ENCODE measurements around the gene THUMPD1.

Gene THUMPD1

GRCh38 chr16:20749474-20749873 lies 7.9 kb upstream of the THUMPD1 start:
- Histone ChIP-seq H3K4me1 (ENCODE audit: insufficient read depth, insufficient read length) (no peaks in the 10 kb centered on the region), H3K36me3 (ENCODE audit: insufficient read depth, insufficient read length, low read length) (no peaks in the 10 kb centered on the region), H3K4me3 (ENCODE audit: insufficient read length, low read depth) (no peak overlapping the region), H3K9me3 (ENCODE audit: insufficient read depth, low read length) (peaks cover 14% of the 10 kb centered on the region; the same call in 1 of the 2 replicates), H3K9ac (ENCODE audit: insufficient read length, low read depth) (no peak overlapping the region), H3K27me3 (ENCODE audit: insufficient read depth, insufficient read length) (no peaks in the 10 kb centered on the region)
- no peak for DNase-seq (ENCODE audit: low read depth, low spot score)
- TF ChIP-seq SUZ12 (IDR thresholded peaks at IDR 0.05; ENCODE audit: extremely low read depth, insufficient read depth, insufficient read length) (no peak), ZNF274 (IDR thresholded peaks at IDR 0.05; ENCODE audit: low read depth, low read length) (no peak), YY1 (IDR thresholded peaks at IDR 0.05; ENCODE audit: insufficient read depth, insufficient read length) (no peak)

- H3K27me3 ChIP-seq (ENCODE audit: insufficient read depth, insufficient read length) = no peaks in the 10 kb centered on the region
- H3K36me3 ChIP-seq (ENCODE audit: insufficient read depth, insufficient read length, low read length) = no peaks in the 10 kb centered on the region
- no peak overlapping the region for H3K4me3 ChIP-seq (ENCODE audit: insufficient read length, low read depth)
- H3K9ac ChIP-seq (ENCODE audit: insufficient read length, low read depth) = no peak overlapping the region
- TF ChIP-seq SUZ12 (IDR thresholded peaks at IDR 0.05; ENCODE audit: extremely low read depth, insufficient read depth, insufficient read length) (no peak), YY1 (IDR thresholded peaks at IDR 0.05; ENCODE audit: insufficient read depth, insufficient read length) (no peak), ZNF274 (IDR thresholded peaks at IDR 0.05; ENCODE audit: low read depth, low read length) (no peak)
- H3K9me3 ChIP-seq (ENCODE audit: insufficient read depth, low read length) = peaks cover 14% of the 10 kb centered on the region; the same call in 1 of the 2 replicates
- DNase-seq (ENCODE audit: low read depth, low spot score) = no peak
- H3K4me1 ChIP-seq (ENCODE audit: insufficient read depth, insufficient read length) = no peaks in the 10 kb centered on the region
Observed at GRCh38 chr16:20747030-20747816, 5.6 kb upstream of the THUMPD1 start.

- no peak for TF ChIP-seq YY1 (IDR thresholded peaks at IDR 0.05; ENCODE audit: insufficient read depth, insufficient read length)
- no peak for TF ChIP-seq SUZ12 (IDR thresholded peaks at IDR 0.05; ENCODE audit: extremely low read depth, insufficient read depth, insufficient read length)
- no peak for TF ChIP-seq ZNF274 (IDR thresholded peaks at IDR 0.05; ENCODE audit: low read depth, low read length)
- Histone ChIP-seq H3K9ac (ENCODE audit: insufficient read length, low read depth) (no peak overlapping the region), H3K4me1 (ENCODE audit: insufficient read depth, insufficient read length) (no peaks in the 10 kb centered on the region), H3K4me3 (ENCODE audit: insufficient read length, low read depth) (no peak overlapping the region), H3K36me3 (ENCODE audit: insufficient read depth, insufficient read length, low read length) (no peaks in the 10 kb centered on the region), H3K9me3 (ENCODE audit: insufficient read depth, low read length) (peaks cover 14% of the 10 kb centered on the region; the same call in 1 of the 2 replicates), H3K27me3 (ENCODE audit: insufficient read depth, insufficient read length) (no peaks in the 10 kb centered on the region)
- no peak for DNase-seq (ENCODE audit: low read depth, low spot score)
Observed at GRCh38 chr16:20746461-20746860, 4.8 kb upstream of the THUMPD1 start.

GRCh38 chr16:20744922-20745440 lies 3.4 kb upstream of the THUMPD1 start:
- Histone ChIP-seq H3K9ac (ENCODE audit: insufficient read length, low read depth) (no peak overlapping the region), H3K27me3 (ENCODE audit: insufficient read depth, insufficient read length) (no peaks in the 10 kb centered on the region), H3K4me1 (ENCODE audit: insufficient read depth, insufficient read length) (peaks cover 2% of the 10 kb centered on the region), H3K36me3 (ENCODE audit: insufficient read depth, insufficient read length, low read length) (peaks cover 4% of the 10 kb centered on the region), H3K9me3 (ENCODE audit: insufficient read depth, low read length) (peaks cover 14% of the 10 kb centered on the region; the same call in 1 of the 2 replicates), H3K4me3 (ENCODE audit: insufficient read length, low read depth) (no peak overlapping the region)
- TF ChIP-seq ZNF274 (IDR thresholded peaks at IDR 0.05; ENCODE audit: low read depth, low read length) = no peak
- no peak for TF ChIP-seq YY1 (IDR thresholded peaks at IDR 0.05; ENCODE audit: insufficient read depth, insufficient read length)
- TF ChIP-seq SUZ12 (IDR thresholded peaks at IDR 0.05; ENCODE audit: extremely low read depth, insufficient read depth, insufficient read length) = no peak
- no peak for DNase-seq (ENCODE audit: low read depth, low spot score)

- Histone ChIP-seq H3K4me1 (ENCODE audit: insufficient read depth, insufficient read length) (peaks cover 5% of the 10 kb centered on the region), H3K9ac (ENCODE audit: insufficient read length, low read depth) (no peak overlapping the region), H3K36me3 (ENCODE audit: insufficient read depth, insufficient read length, low read length) (peaks cover 15% of the 10 kb centered on the region), H3K4me3 (ENCODE audit: insufficient read length, low read depth) (no peak overlapping the region), H3K27me3 (ENCODE audit: insufficient read depth, insufficient read length) (no peaks in the 10 kb centered on the region), H3K9me3 (ENCODE audit: insufficient read depth, low read length) (peaks cover 14% of the 10 kb centered on the region; the same call in 1 of the 2 replicates)
- no peak for DNase-seq (ENCODE audit: low read depth, low spot score)
- no peak for TF ChIP-seq ZNF274 (IDR thresholded peaks at IDR 0.05; ENCODE audit: low read depth, low read length)
- no peak for TF ChIP-seq YY1 (IDR thresholded peaks at IDR 0.05; ENCODE audit: insufficient read depth, insufficient read length)
- no peak for TF ChIP-seq SUZ12 (IDR thresholded peaks at IDR 0.05; ENCODE audit: extremely low read depth, insufficient read depth, insufficient read length)
Observed at GRCh38 chr16:20743591-20743990, 2.0 kb upstream of the THUMPD1 start.

GRCh38 chr16:20740901-20741521 lies 607 bp downstream of the THUMPD1 start:
- Histone ChIP-seq H3K4me1 (ENCODE audit: insufficient read depth, insufficient read length) (peaks cover 5% of the 10 kb centered on the region), H3K36me3 (ENCODE audit: insufficient read depth, insufficient read length, low read length) (peaks cover 41% of the 10 kb centered on the region), H3K4me3 (ENCODE audit: insufficient read length, low read depth) (peak overlapping the region; percentile 100), H3K27me3 (ENCODE audit: insufficient read depth, insufficient read length) (no peaks in the 10 kb centered on the region), H3K9me3 (ENCODE audit: insufficient read depth, low read length) (no peaks in the 10 kb centered on the region), H3K9ac (ENCODE audit: insufficient read length, low read depth) (peak overlapping the region; percentile 100)
- TF ChIP-seq SUZ12 (IDR thresholded peaks at IDR 0.05; ENCODE audit: extremely low read depth, insufficient read depth, insufficient read length) (no peak), YY1 (IDR thresholded peaks at IDR 0.05; ENCODE audit: insufficient read depth, insufficient read length) (no peak), ZNF274 (IDR thresholded peaks at IDR 0.05; ENCODE audit: low read depth, low read length) (no peak)
- DNase-seq (ENCODE audit: low read depth, low spot score) = peak; percentile 71
